ENCODE data around the gene PLPPR1.
A peak's percentile ranks its signal among the peaks of the same experiment; 100 is the strongest.

PLPPR1 gene

DNA sequence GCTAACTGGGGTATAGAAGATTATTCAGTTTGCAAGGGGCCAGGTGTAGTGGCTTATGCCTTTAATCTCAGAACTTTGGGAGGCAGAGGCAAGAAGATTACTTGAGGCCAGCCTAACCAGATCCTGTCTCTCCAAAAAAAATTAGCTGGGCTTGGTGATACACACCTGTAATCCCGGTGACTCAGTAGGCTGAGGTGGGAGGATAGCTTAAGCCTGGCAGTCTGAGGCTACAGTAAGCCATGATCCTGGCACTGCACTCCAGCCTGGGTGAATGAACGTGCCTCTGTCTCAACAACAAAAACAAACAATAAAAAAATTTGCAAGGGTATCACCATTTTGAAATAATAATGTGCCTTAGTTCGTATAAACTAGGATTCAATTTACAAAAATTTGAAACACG, 305.0 kb downstream of the PLPPR1 start:
- no peak for DNase-seq (ENCODE audit: insufficient read length, low spot score)
- FAIRE-seq, result no peak

DNA sequence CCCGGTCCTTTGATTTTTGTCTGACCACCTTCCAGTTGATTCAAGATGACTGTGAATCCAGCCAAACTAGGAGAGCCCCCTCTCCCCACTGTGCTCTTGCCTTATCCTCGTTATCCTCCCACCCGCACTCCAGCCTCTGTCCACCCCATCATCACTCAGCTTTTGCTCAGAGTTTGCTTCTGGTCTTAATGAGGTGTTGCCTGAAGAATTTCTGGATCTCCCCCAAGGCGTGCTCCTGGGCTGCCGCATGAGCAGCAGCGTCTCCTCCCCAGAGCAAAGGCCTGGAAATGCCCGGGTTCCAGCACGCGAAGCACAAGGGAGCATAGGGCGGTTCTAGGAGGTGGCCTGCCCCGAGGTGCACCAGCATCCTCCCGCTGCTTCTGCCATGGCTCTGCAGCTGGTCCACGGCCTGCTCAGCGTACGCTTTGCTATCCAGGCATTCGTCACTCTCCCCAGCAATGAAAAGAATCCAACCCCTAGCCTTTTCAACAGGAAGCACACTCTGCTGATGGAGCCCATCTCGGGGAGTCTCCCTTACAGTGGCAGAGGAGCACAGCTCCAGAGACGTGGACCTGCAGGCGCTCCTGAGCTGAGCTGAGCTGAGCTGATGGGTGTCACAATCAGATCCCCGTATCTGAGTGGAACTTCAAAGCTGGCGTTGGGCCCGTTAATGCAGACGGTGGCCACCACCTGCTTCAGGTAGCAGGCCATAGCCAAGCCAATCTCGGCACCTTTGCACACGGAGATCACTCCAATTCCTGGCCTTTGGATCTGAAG, 305.6 kb downstream of the PLPPR1 start:
- DNase-seq (ENCODE audit: insufficient read length, low spot score) (no peak), FAIRE-seq (no peak)

DNA sequence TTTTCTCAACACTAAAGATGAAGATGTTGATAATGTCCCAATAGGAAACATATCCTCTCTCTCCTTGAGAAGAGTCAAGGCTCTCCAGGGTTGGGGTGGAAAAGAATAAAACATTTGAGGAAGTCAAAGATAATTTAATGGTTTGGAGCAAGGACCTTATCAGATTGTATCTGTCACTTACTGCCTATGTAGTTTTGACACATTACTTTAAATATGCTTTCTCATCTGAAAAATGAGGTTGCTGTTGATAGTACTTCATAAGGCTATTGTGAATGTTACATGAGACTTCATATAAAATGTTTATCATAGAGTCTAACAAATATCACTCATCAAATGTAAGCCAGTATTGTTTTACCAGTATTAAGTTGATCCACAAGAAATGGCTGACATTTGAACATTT, 307.6 kb downstream of the PLPPR1 start:
- no peak for FAIRE-seq
- DNase-seq (ENCODE audit: insufficient read length, low spot score), result no peak

DNA sequence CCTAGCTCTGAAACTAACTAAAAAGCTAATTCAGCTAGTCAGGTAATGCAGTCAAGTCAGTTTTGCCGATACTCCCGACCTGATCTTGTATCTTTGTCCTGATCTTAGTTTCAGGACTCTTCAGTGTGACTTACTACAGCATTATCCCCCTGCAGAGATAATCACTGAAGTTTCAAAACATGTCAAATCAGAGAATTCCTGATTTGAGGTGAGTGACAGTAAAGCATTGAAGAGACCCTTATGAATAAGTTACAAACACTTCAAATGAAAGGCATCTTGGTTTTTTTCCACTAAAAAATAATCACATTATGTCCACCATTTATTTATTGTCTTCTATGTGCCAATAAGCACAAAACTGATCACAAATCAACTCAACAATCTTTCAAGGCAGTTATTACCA, 308.7 kb downstream of the PLPPR1 start:
- DNase-seq (ENCODE audit: insufficient read length, low spot score), result no peak
- no peak for FAIRE-seq

DNA sequence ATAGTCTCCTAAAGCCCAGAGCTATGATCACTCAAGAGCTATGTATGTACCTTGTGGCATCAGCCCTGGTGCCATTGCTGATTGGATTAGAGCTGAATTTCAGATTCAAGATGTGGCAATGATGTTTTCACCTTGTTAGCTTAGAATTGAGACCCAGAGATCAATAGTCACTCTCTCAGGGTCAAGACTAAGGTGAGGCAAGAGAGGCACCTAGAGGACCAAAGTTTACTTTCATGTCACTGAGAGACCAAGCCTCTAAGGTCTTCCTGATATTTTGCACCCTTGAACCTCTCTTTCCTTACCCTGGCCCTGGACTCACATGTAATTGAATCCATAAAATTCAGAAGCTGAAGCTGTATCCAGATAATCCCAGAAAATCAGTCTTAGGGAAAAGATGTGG, 313.4 kb downstream of the PLPPR1 start:
- no peak for DNase-seq (ENCODE audit: insufficient read length, low spot score)
- FAIRE-seq, result no peak

DNA sequence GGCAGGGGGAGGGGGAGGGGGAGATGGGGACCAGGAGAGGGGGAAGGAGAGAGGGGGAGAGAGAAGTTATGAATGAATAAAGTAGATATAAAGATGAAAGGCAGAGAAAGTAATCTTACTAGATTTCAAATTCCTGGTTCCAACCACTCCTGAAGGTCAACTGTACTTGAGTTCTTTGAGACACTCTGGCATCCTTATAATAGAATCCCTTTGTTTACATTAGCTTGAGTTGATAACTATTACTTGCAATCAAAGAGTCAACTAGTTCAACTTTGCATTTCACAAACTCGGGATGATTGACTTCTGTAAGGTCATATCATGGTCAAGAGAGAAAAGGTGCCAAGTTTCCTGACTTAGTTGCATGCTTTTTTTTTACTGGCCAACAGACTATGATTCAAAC, 314.1 kb downstream of the PLPPR1 start:
- FAIRE-seq (no peak), DNase-seq (ENCODE audit: insufficient read length, low spot score) (no peak)

DNA sequence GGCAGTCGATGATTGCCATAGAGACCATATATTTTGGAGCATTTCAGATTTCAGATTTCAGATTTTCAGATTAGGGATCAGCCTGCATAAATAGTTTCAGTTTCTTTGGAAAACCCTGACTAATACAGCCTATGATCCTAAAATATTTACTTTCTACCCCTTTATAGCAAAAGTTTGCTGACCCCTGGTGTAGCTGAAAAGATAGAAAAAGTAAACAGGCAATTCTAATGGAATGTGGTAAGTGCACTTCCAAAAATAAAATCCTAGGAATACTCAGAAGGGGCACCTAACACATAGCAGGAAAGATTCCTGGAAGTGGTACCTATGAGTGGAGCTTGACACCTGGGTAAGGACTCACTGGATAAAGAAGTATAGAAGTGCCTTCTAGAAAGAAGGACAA, 321.8 kb downstream of the PLPPR1 start:
- DNase-seq (ENCODE audit: insufficient read length, low spot score) (no peak), FAIRE-seq (no peak)

DNA sequence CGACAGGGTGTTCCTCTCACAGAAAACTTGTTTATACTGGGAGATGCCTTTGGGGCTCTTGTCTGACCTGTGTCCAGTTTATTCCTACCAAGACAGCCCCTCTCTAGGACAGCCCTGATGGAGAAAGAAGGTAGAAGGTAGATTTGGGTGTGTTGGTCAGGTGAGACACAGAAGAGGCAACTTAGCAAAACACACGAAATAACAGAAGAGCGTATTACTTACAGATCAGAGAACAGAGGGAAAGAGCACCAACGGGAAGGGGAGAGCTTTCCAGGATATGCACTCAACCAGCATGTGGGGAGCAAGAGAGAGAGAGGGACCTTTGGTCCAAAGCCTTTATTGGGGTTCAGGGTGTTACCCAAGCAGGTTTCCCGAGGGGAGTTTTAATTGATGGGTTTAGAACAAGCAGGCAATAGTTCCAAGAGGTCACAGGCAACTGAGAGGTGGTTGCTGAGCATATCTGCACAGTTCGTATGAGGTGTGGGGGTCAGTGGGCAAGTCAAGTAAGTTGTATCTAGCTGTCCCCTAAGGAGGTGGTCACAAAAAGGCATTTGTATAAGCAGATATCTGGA, 324.5 kb downstream of the PLPPR1 start:
- DNase-seq (ENCODE audit: insufficient read length, low spot score) (no peak), FAIRE-seq (no peak)

DNA sequence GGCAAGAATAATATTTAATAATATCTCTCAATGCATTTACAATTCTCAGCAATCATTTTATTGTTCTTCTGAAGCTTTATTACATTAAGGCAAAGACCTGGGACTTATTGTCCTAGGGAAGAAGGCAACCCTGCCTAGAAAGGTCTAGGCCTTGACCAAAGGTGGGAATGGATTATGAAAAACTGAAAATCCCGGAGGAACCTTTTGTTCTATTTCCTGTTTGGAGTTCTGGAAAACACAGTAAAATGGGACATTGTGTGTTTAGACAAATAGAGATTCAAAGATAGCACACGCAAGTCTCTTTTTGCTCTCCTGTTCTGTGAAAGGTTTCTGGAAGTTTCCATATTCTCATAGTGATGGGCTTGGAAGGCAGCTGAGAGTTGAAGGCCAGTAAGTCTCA, 325.2 kb downstream of the PLPPR1 start:
- no peak for FAIRE-seq
- DNase-seq (ENCODE audit: insufficient read length, low spot score), result no peak

DNA sequence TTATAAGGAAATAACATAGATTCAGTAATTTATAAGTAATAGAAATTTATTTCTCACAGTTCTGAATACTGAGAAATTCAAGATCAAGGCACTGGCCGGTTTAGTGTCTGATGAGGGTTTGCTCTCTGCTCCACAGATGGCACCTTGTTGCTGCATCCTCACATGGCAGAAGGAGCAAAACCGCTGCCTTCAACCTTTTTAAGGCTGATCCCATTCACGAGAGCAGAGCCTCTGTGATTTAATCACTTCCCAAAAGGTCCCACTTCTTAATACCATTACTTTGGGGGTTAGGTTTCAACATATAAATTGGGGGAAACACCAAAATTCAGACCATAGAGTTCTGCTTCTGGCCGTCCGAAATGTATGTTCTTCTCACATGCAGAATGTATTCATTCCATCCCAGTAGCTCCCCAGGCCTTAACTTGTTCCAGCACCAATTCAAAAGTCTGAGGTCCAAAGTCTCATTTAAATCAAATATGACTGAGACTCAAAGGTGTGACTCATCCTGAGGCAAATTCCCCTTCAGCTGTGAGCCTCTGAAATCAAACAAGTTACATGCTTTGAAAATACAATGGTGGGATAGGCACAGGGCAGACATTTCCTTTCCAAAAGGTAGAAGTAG, 325.7 kb downstream of the PLPPR1 start:
- no peak for DNase-seq (ENCODE audit: insufficient read length, low spot score)
- no peak for FAIRE-seq

DNA sequence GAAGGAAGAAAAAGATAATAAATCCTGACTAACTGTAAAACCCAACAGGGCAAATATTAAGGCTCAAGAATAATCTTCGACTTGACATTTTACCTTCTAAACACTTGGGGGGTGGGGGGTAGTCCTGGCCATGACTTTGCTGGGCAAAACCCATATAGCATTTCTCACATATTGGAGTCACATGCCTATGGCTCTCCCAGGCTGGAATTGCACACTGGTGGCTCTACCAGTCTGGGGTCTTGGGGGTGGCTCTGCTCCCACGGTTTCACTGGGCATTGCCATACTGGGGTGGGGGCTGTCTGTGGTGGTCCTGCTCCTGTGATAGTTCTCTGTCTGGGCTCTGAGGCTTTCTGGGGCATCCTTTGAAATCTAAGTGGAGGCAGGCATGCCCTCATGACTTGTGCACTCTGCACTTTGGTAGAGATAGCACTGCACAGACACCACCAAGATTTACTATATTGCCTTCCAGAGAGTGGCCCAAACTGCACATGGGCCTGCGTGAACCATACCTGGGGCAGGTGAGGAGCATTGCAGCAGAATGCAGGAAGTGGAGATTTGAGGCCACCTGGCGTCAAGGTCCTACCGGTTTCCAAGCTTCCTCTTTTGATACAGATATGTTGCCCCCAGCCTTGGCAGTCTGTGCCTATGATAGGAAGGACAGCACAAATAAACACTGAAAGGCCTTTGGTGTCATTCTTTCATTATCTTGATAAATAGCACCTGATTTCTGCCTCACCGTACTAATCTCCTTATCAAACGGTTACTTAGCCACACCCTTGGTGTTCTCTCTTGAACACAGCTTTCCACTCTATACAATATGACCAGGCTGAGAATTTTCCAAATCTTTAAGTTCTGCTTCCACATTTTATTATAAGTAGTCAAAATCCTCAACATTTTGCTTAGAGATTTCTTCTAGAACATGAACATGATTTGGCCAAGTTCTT, 326.5 kb downstream of the PLPPR1 start:
- FAIRE-seq, result no peak
- DNase-seq (ENCODE audit: insufficient read length, low spot score), result no peak

DNA sequence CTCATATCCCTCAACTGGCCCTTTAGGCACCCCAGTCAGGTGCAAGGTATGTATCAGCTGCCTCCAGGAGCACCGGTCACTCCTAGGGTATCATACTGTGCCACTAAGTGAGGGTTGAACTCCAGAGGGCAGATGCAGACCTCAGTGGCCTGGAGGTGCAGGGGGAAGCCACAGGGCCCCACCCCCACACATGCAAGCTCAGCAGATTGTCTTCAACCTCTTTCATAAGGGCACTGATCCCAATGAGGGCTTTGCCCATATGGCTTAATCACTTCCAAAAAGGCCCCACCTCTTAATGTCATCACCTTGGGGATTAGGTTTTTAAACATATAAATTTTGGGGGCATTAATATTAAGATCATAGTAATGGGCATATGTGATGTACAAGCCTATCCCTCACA, 328.1 kb downstream of the PLPPR1 start:
- DNase-seq (ENCODE audit: insufficient read length, low spot score) (no peak), FAIRE-seq (no peak)

DNA sequence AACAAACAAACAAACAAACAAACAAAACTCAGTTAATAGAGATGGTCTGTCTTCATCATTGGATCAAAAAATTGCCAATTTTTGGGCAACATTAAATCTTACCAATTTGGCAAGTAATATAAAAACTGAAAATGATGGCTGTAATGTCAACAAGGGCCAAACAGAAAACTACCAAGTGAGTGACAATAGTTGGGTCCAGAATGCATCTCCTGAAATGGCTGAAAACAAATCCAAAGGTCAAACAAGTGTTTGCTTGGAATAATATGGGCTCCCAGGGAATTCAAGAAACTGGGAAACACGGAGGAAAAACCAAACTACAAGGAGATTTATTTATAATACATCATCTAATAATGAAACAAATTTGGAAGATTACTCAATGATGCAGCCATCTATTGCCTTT, 331.2 kb downstream of the PLPPR1 start:
- no peak for DNase-seq (ENCODE audit: insufficient read length, low spot score)
- no peak for FAIRE-seq

DNA sequence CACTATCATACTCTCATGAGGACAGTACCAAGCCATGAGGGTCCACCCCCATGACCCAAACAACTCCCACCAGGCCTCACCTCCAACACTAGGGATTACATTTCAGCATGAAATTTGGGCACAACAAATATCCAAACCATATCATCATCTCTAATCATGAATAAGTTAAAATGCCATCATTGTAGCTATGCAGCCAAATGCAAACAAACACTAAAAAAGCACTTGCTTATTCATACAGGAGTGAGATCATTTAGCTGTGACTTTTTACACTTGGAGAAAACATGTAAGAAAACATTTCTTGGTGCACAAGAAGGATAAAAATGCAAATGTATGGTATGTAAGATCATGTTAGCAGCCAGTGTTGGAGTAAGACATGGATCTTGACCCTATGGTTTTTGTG, 332.1 kb downstream of the PLPPR1 start:
- DNase-seq (ENCODE audit: insufficient read length, low spot score), result no peak
- no peak for FAIRE-seq

DNA sequence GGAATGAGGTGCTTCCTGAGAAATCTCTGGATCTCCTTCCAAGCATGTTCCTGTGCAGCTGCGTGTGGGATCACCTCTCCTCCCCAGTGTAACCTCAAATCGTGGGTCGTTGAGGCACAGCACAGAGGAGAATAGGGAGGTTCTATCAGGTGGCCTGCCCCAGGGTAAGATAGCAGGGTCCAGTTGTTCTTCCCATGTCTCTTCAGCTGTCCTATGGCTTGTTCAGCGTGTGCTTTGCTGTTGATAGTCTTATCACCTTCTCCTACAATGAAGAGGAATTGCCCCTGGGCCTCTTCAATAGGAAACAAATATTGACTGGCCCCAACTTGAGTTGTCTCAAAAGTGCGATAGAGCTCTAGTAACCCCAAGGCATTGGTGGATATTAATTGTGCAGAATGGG, 333.9 kb downstream of the PLPPR1 start:
- FAIRE-seq (no peak), DNase-seq (ENCODE audit: insufficient read length, low spot score) (no peak)

DNA sequence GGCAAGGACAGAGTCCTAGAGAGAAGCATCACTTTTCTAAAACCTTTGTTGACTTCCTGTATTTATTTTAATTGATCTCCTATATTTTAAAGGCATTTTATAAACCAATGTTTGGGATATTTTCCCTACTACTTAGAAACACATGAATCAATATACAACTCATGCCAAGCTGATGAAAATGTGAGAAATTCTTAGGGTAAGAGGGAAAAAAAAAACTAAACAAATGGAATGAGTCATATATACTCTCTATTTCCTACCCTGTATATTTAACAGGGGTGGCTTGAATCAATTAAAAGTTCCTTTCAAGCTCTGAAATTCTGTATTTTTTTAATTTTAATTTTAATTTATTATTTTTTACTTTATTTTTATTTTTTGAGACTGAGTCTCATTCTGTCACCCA, 336.7 kb downstream of the PLPPR1 start:
- DNase-seq (ENCODE audit: insufficient read length, low spot score) (no peak), FAIRE-seq (no peak)

DNA sequence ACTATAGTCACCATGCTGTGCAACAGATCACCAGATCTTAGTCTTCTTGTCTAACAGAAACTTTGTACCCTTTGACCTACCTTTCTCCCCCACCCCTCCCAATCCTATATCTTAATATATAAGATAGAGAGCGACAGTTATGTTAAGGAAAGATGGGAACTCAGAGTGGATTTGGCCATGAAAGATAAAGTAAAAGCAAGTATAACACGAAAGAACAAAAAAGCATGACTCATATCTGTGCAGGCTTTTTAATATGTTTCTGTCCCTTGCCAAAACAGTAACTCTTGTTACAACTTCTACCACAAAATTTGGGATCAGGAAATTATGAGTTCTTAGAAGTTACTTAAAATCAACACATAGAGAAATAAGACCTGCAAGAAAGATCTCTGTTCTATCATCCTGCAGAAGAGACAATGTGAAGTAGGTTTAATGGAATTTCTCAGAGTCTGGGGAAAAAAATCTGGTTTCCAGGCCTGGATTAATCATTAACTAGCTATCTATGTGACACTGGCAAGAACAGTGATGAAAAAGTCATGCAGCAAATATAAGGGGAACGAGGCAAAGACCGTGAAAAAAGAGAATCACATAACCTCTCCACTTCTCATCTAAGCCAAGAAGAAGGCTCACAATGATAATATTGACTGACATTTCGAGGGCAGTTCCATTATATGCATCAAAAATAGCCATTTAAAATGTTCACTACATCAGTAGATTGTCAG, 337.7 kb downstream of the PLPPR1 start:
- FAIRE-seq (no peak), DNase-seq (ENCODE audit: insufficient read length, low spot score) (no peak)

DNA sequence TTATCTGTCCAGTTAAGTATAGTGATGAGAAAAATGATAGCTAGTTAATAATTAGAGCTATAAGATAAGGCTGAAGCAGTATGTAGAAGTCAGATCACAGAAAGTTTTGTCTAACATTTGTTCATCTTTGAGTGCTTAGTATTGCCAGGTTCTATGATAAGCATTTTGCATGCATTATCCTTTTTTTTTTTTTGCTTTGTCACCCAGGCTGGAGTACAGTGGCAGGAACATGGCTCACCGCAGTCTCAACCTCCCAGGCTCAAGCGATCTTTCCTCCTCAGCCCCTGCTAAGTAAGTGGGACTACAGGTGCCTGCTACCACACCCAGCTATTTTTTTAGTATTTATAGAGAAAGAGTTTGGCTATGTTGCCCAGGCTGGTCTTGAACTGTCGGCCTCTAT, 338.8 kb downstream of the PLPPR1 start:
- FAIRE-seq (no peak), DNase-seq (ENCODE audit: insufficient read length, low spot score) (no peak)

DNA sequence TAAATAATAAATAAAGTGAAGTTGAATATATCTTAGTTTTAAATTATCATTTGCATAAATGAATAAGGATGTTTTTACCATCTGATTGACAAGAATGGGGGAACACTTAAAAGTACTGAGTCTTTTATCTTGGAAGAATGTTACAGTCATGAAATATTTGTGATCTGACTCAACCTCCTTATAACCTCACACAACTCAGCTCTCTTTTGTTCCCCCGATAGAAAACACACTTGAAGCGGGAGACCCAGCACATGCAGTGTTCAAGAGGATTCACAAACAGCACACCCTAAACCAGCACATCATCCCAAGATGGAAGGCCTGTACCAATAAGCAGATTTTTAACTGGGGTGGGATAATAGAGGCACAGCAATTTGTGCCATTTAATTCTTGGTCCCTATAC, 340.8 kb downstream of the PLPPR1 start:
- FAIRE-seq (no peak), DNase-seq (ENCODE audit: insufficient read length, low spot score) (peak; percentile 2)

DNA sequence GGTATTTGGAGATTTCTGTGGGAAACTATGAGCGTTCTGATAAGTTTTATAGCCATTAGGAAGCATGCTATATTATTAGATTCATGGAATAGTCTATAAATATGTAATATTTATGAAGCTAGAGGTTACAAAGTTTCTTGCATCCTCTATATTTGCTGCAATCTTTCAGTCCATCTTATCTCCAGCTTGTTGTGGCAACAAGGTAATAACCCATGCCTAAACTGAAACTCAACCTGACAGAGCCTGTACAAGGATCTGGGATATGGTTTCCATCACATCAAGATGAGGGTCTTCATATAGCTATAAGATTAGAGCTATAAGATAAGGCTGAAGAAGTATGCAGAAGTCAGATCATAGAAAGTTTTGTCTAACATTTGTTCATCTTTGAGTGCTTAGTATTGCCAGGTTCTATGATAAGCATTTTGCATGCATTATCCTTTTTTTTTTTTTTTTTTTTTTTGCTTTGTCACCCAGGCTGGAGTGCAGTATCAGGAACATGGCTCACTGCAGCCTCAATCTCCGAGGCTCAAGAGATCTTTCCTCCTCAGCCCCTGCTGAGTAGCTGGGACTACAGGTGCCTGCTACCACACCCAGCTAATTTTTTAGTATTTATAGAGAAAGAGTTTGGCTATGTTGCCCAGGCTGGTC, 341.5 kb downstream of the PLPPR1 start:
- FAIRE-seq (no peak), DNase-seq (ENCODE audit: insufficient read length, low spot score) (no peak)
